ENCODE results near the gene MXRA8. TPM values are rescaled to one million over a fixed set of nuclear protein-coding genes. Genes with fewer than 3 reads are reported as not detected.
A peak's percentile ranks its signal among the peaks of the same experiment; 100 is the strongest.

MXRA8 gene
- total and polyA plus RNA-seq, 4 donors = 38.5 to 213 (median 66.9) TPM

DNA sequence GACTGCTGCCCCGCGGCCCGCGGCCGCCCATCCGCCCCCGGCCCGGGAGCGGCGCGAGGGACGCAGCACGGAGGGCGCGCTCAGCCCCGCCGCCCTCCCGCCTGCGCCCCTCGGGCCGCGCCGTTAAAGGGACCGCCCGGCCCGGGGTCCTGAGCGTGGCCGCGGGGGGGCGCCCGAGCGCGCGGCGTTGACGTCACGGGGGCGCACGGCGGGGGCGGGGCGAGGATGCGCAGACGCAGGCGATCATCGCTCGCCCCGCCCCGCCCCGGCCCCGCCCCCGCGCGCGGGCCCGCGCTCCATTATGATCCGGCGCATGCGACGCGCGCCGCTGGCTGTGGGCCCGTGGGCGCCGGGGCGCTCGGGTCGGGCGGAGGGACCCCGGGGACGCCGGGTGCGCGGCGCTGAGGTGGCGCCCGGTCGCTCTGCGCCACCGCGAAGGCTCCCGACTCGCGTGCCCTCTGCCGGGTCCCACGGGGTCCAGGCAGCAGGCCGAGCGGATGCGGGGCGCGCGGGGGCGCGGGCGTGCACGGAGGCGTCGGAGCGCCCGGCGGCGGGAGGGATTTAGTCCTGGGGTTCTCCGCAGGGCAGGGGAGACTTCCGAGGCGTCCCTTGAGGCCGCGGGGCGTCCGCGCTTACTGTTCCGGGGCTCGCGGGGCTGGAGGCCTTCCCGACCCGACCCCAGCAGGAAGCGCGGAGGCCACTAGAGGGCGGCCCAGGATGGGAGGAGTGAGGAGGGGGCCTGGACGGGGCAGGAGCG lies 8.9 kb downstream of the MXRA8 start, which contains the start of gene DVL1:
Gene DVL1 (minus strand): TSS at position 163 of the 757 bp plus-strand sequence. CDS start 353 bp downstream, outside the sequence.
- peaks cover 0 to 10% (median 5%) of the 10 kb centered on the region in 4 donors for H3K36me3 ChIP-seq (ENCODE audit: control insufficient read depth in 4 of 4, insufficient read depth in 4 of 4, low read length in 4 of 4)
- H3K27ac ChIP-seq (ENCODE audit: low read depth in 1 of 2, low read length in 1 of 2) = peak within 1 kb of the TSS; percentile 82 to 86
- peak within 1 kb of the TSS; percentile 78 for H3K4me3 ChIP-seq
- WGBS, 2 donors = 0 to 1% methylated on average over 26 to 121 of the region's 122 CpGs
- ATAC-seq (ENCODE audit: insufficient read depth, low FRiP score) (peak; percentile 42), DNase-seq (peak; percentile 79 to 86 (median 84))
- H3K9ac ChIP-seq (ENCODE audit: insufficient read depth in 1 of 2, low read length in 2 of 2) = peak within 1 kb of the TSS in 1 of 2 donors; percentile 5
- TF ChIP-seq, protein P1, sequence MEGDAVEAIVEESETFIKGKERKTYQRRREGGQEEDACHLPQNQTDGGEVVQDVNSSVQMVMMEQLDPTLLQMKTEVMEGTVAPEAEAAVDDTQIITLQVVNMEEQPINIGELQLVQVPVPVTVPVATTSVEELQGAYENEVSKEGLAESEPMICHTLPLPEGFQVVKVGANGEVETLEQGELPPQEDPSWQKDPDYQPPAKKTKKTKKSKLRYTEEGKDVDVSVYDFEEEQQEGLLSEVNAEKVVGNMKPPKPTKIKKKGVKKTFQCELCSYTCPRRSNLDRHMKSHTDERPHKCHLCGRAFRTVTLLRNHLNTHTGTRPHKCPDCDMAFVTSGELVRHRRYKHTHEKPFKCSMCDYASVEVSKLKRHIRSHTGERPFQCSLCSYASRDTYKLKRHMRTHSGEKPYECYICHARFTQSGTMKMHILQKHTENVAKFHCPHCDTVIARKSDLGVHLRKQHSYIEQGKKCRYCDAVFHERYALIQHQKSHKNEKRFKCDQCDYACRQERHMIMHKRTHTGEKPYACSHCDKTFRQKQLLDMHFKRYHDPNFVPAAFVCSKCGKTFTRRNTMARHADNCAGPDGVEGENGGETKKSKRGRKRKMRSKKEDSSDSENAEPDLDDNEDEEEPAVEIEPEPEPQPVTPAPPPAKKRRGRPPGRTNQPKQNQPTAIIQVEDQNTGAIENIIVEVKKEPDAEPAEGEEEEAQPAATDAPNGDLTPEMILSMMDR (IDR thresholded peaks at IDR 0.05; ENCODE audit: control extremely low read depth, extremely low read depth) = no peak
- H3K9me3 ChIP-seq (ENCODE audit: control insufficient read depth in 4 of 4, insufficient read depth in 3 of 4, low read length in 3 of 4) = peaks cover 0 to 2% (median 0%) of the 10 kb centered on the region in 4 donors
- H3K4me1 ChIP-seq (ENCODE audit: control insufficient read depth in 5 of 5, insufficient read depth in 5 of 5, low read length in 5 of 5) = peaks cover 0 to 35% (median 21%) of the 10 kb centered on the region in 5 donors
- H3K27me3 ChIP-seq (ENCODE audit: control insufficient read depth in 3 of 3, insufficient read depth in 3 of 3, low read length in 2 of 3) = no peaks in the 10 kb centered on the region

DNA sequence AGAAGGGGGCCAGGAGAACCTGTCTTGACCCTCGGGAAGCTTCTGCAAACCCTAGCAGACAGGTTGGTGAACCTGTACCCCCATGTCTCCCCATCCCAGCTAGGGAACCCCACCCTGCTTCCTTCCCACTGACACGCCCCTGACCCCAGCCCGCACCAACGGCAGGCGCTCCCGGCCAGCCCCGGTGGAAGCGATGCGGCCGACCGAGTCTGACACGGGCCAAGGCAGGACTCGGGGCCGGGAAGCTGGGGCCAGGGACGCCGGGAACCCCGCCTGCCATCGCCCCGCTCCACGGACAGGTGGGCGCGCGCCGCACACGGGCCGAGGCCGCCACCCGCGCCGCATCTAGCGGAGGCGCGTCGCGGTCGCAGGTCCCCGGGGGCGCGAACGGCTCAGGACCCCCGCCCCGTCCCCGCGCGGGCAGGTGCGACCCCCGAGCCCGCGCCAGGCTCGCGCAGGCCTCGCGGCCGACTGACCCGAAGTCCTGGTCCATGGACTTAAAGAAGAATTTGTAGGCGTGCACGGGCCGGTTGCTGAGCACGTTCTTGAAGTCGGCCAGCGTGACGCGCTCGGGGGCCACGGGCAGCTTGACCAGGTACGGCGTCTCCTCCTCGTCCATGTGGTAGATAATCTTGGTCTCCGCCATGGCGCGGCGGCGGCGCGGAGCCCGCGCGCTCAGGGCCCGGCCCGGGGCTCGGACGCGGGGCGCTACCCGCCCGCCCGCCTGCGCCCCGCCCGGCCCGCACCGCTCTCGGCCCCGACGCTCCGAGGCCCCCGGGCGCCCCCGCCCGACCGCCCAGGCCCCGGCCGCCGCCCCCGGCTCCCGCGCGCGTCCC lies 9.7 kb downstream of the MXRA8 start:
- TF ChIP-seq, protein P1 (IDR thresholded peaks at IDR 0.05; ENCODE audit: control extremely low read depth, extremely low read depth) = no peak
- H3K4me3 ChIP-seq = peak overlapping the region; percentile 78
- peak in 1 of 3 donors; percentile 42 for DNase-seq

DNA sequence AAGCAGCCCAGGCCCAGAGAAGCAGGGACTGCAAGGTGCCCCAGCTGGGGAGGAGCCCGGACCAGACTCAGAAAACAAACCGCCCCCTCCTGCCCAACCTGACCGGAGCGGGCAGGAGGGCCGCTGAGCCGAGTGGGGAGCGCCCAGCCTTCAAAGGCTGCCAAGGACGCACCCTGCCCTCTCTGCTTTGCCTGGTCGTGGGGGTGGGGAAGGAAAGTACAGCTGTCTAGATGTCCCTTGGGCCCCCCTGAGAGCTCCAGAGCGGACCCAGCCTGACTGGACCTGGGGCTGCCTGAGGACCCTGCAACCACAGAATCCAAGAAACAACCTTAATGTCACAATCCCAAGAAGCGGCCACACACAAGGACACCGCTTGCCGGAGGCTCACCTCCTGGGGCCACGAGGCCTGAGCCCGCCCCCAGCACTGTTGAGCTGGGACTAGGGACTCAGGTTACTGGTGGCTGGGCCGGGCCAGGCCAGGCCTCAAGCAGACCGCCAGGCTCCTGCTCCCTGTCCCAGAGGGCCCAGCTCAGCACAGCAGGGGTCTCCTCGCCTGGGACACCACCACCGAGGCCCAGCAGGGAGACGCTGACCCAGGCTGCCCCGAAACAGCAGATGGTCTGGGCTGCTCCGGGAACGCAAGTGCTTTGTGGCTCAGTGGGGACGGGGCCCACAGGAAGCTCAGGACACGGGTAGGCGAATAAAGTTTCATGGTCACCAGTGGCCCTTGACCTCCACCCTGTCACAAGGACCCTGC lies 10.5 kb downstream of the MXRA8 start:
- DNase-seq (no peak), ATAC-seq (ENCODE audit: insufficient read depth, low FRiP score) (no peak)
- Histone ChIP-seq H3K9me3 (ENCODE audit: control insufficient read depth in 4 of 4, insufficient read depth in 3 of 4, low read length in 3 of 4) (no peaks in the 10 kb centered on the region), H3K4me3 (peak overlapping the region; percentile 78), H3K36me3 (ENCODE audit: control insufficient read depth in 4 of 4, insufficient read depth in 4 of 4, low read length in 4 of 4) (peaks cover 0 to 5% (median 3%) of the 10 kb centered on the region in 4 donors), H3K27ac (ENCODE audit: low read depth in 1 of 2, low read length in 1 of 2) (peak overlapping the region; percentile 25 to 77), H3K27me3 (ENCODE audit: control insufficient read depth in 3 of 3, insufficient read depth in 3 of 3, low read length in 2 of 3) (no peaks in the 10 kb centered on the region), H3K4me1 (ENCODE audit: control insufficient read depth in 5 of 5, insufficient read depth in 5 of 5, low read length in 5 of 5) (peaks cover 0 to 35% (median 21%) of the 10 kb centered on the region in 5 donors), H3K9ac (ENCODE audit: insufficient read depth in 1 of 2, low read length in 2 of 2) (peak overlapping the region in 1 of 2 donors; percentile 5)
- WGBS, 2 donors = 35 to 59% methylated on average over 26 of the region's 26 CpGs
- TF ChIP-seq, protein P1 (IDR thresholded peaks at IDR 0.05; ENCODE audit: control extremely low read depth, extremely low read depth) = no peak

More for the DNA sequence above, 9.7 kb downstream of the MXRA8 start:
- no peak for ATAC-seq (ENCODE audit: insufficient read depth, low FRiP score)
- peak overlapping the region; percentile 25 to 77 for H3K27ac ChIP-seq (ENCODE audit: low read depth in 1 of 2, low read length in 1 of 2)
- WGBS, 2 donors = 1% methylated on average over 69 to 109 of the region's 109 CpGs
- peaks cover 0 to 35% (median 21%) of the 10 kb centered on the region in 5 donors for H3K4me1 ChIP-seq (ENCODE audit: control insufficient read depth in 5 of 5, insufficient read depth in 5 of 5, low read length in 5 of 5)
- peak overlapping the region in 1 of 2 donors; percentile 5 for H3K9ac ChIP-seq (ENCODE audit: insufficient read depth in 1 of 2, low read length in 2 of 2)
- H3K36me3 ChIP-seq (ENCODE audit: control insufficient read depth in 4 of 4, insufficient read depth in 4 of 4, low read length in 4 of 4) = peaks cover 0 to 8% (median 3%) of the 10 kb centered on the region in 4 donors
- no peaks in the 10 kb centered on the region for H3K27me3 ChIP-seq (ENCODE audit: control insufficient read depth in 3 of 3, insufficient read depth in 3 of 3, low read length in 2 of 3)
- no peaks in the 10 kb centered on the region for H3K9me3 ChIP-seq (ENCODE audit: control insufficient read depth in 4 of 4, insufficient read depth in 3 of 4, low read length in 3 of 4)

Data from lung (tissue), 12 donors.